ENCODE results near the gene BOLA2B. TPM values are rescaled to one million over a fixed set of nuclear protein-coding genes. Genes with fewer than 3 reads are reported as not detected.
"Not testable (repeated sequence)": the region's sequence is repeated elsewhere in the genome, so short reads cannot be mapped to it uniquely, and the experiment has no call there.

The BOLA2B gene
- total RNA-seq, 2 donors from 2014 or later, result 143 to 187 TPM

GRCh38 chr16:30179195-30179594 lies 14.3 kb downstream of the BOLA2B start:
- no peak overlapping the region for H3K4me3 ChIP-seq
- H3K36me3 ChIP-seq, result no peaks in the 10 kb centered on the region
- no peaks in the 10 kb centered on the region for H3K9me3 ChIP-seq
- no peak for TF ChIP-seq CTCF (IDR thresholded peaks at IDR 0.05)
- H3K27ac ChIP-seq, result no peak overlapping the region
- no peaks in the 10 kb centered on the region for H3K27me3 ChIP-seq
- DNase-seq (ENCODE audit: low spot score), result no peak
- peaks cover 0 to 8% of the 10 kb centered on the region in 2 donors for H3K4me1 ChIP-seq

GRCh38 chr16:30176876-30177275 lies 16.6 kb downstream of the BOLA2B start:
- not testable (repeated sequence) for H3K36me3 ChIP-seq; DNase-seq (ENCODE audit: low spot score); H3K27me3 ChIP-seq; H3K4me3 ChIP-seq; H3K27ac ChIP-seq; H3K9me3 ChIP-seq; H3K4me1 ChIP-seq

GRCh38 chr16:30173054-30173453 lies 20.4 kb downstream of the BOLA2B start:
- no peaks in the 10 kb centered on the region for H3K4me1 ChIP-seq
- no peaks in the 10 kb centered on the region for H3K27me3 ChIP-seq
- DNase-seq (ENCODE audit: low spot score), result no peak
- no peak overlapping the region for H3K4me3 ChIP-seq
- H3K36me3 ChIP-seq, result no peaks in the 10 kb centered on the region
- no peak overlapping the region for H3K27ac ChIP-seq
- no peaks in the 10 kb centered on the region for H3K9me3 ChIP-seq
- no peak for TF ChIP-seq CTCF (IDR thresholded peaks at IDR 0.05)

- not testable (repeated sequence) for H3K9me3 ChIP-seq; H3K27ac ChIP-seq; DNase-seq (ENCODE audit: low spot score); H3K4me1 ChIP-seq; H3K27me3 ChIP-seq; H3K36me3 ChIP-seq; H3K4me3 ChIP-seq
These were observed 23.3 kb downstream of the BOLA2B start for GRCh38 chr16:30170145-30170544.

GRCh38 chr16:30169416-30169815 lies 24.1 kb downstream of the BOLA2B start:
- H3K27me3 ChIP-seq; DNase-seq (ENCODE audit: low spot score); H3K9me3 ChIP-seq; H3K27ac ChIP-seq; H3K4me3 ChIP-seq; H3K4me1 ChIP-seq; H3K36me3 ChIP-seq: not testable (repeated sequence)

- H3K36me3 ChIP-seq; H3K9me3 ChIP-seq; H3K27ac ChIP-seq; H3K4me1 ChIP-seq; H3K4me3 ChIP-seq; H3K27me3 ChIP-seq; DNase-seq (ENCODE audit: low spot score): not testable (repeated sequence)
These were observed 24.7 kb downstream of the BOLA2B start for GRCh38 chr16:30168746-30169145.

GRCh38 chr16:30166202-30166902 lies 27.1 kb downstream of the BOLA2B start:
- DNase-seq (ENCODE audit: low spot score), result no peak
- no peaks in the 10 kb centered on the region for H3K9me3 ChIP-seq
- no peaks in the 10 kb centered on the region for H3K36me3 ChIP-seq
- H3K27me3 ChIP-seq, result no peaks in the 10 kb centered on the region
- TF ChIP-seq CTCF (IDR thresholded peaks at IDR 0.05), result no peak
- H3K4me3 ChIP-seq, result no peak overlapping the region
- H3K4me1 ChIP-seq, result no peaks in the 10 kb centered on the region
- H3K27ac ChIP-seq, result no peak overlapping the region

- H3K4me1 ChIP-seq, result no peaks in the 10 kb centered on the region
- H3K27ac ChIP-seq, result no peak overlapping the region
- no peaks in the 10 kb centered on the region for H3K27me3 ChIP-seq
- H3K4me3 ChIP-seq, result no peak overlapping the region
- no peak for DNase-seq (ENCODE audit: low spot score)
- no peaks in the 10 kb centered on the region for H3K9me3 ChIP-seq
- H3K36me3 ChIP-seq, result no peaks in the 10 kb centered on the region
- TF ChIP-seq CTCF (IDR thresholded peaks at IDR 0.05), result no peak
These were observed 29.9 kb downstream of the BOLA2B start for GRCh38 chr16:30163538-30163937.

Data from right atrium auricular region (tissue), 2 donors.